ENCODE results near the gene HRH4. TPM values are rescaled to one million over a fixed set of nuclear protein-coding genes. Genes with fewer than 3 reads are reported as not detected.
A peak's percentile ranks its signal among the peaks of the same experiment; 100 is the strongest.

HRH4 gene
- total and polyA plus RNA-seq, 10 of the 15 experiments (the other 5 are each of a cell fraction or from before 2014, with no cell fraction given), result not detected

- H2AFZ ChIP-seq (ENCODE audit: control insufficient read depth, low read depth, low read length), result no peak overlapping the region
- WGBS (ENCODE audit: insufficient coverage, insufficient replicate concordance, low lambda C conversion rate, missing lambda C conversion rate), result 1% methylated on average over 21 of the region's 21 CpGs
- ChIA-PET SMC1A (ENCODE audit: uncharacterized antibody, unreplicated experiment) (interaction anchor here (0.8 to 1.9 kb wide), 5 partner anchors 45 to 523 kb away, joined by 3 to 8 read pairs (median 5); no protein-coding TSS in a partner anchor), CTCF (interaction anchor here (0.6 to 2.4 kb wide), 10 partner anchors 9 to 1336 kb away, joined by 3 to 9 read pairs (median 4); no protein-coding TSS in a partner anchor), RAD21 (ENCODE audit: unreplicated experiment) (interaction anchor here (1.2 to 1.9 kb wide), 3 partner anchors 58 to 316 kb away, joined by 3 to 9 read pairs (median 8); no protein-coding TSS in a partner anchor), POLR2A (no interaction called here)
- peak overlapping the region; percentile 23; the same call in 1 of the 2 replicates for H3K4me3 ChIP-seq
- peaks cover 2% of the 10 kb centered on the region; the same call in 2 of the 3 replicates for H3K9me3 ChIP-seq (replicated peaks; ENCODE audit: control insufficient read depth, insufficient read depth, low read length)
- peak; percentile 86 for ATAC-seq
- BruUV-seq (replicated peaks), result no TSS peak
- in situ Hi-C loops (cut with MboI), result no loop called here
- no peaks in the 10 kb centered on the region for H3K79me2 ChIP-seq (ENCODE audit: control insufficient read depth, insufficient read depth, low read length)
- intact Hi-C loops (cut with micrococcal nuclease; ENCODE audit: unreplicated experiment), result no loop called here
- peaks cover 0 to 3% of the 10 kb centered on the region in 2 experiments; a peak in 1 of 4 replicates for H3K27me3 ChIP-seq (replicated peaks in 1 of 2; ENCODE audit: control insufficient read depth in 2 of 2, insufficient read depth in 2 of 2, low read length in 1 of 2)
- peak overlapping the region; percentile 71 for H3K4me2 ChIP-seq (ENCODE audit: control insufficient read depth, insufficient read depth)
- H3K36me3 ChIP-seq (ENCODE audit: control insufficient read depth in 2 of 2, insufficient read depth in 2 of 2, low read length in 1 of 2), result no peaks in the 10 kb centered on the region
- no peak overlapping the region for H3K27ac ChIP-seq (ENCODE audit: control insufficient read depth, insufficient read depth)
- peak; percentile 64 for DNase-seq (ENCODE audit: low read depth, low spot score)
- H4K20me1 ChIP-seq (ENCODE audit: control insufficient read depth, insufficient read depth), result no peaks in the 10 kb centered on the region; the same call in 1 of the 2 replicates
- FAIRE-seq, result peak; percentile 93
- H3K4me1 ChIP-seq (ENCODE audit: control insufficient read depth, insufficient read depth, low read length), result peaks cover 10% of the 10 kb centered on the region
- no peak overlapping the region for H3K9ac ChIP-seq (ENCODE audit: control insufficient read depth, insufficient read depth, low read length)
- 0 out of 4 replicates have a peak, but pooled peaks have one; percentile 10 to 26 for TF ChIP-seq EP300 (IDR thresholded peaks at IDR 0.05; ENCODE audit: borderline replicate concordance in 1 of 2, control insufficient read depth in 1 of 2, low read depth in 2 of 2, low read length in 2 of 2)
- no peak for TF ChIP-seq HCFC1 (IDR thresholded peaks at IDR 0.05; ENCODE audit: low read length)
- peak; percentile 8 to 50; a peak in 1 of 4 replicates for TF ChIP-seq BHLHE40 (IDR thresholded peaks at IDR 0.05; ENCODE audit: borderline replicate concordance in 1 of 2, low read depth in 2 of 2, low read length in 1 of 2)
- TF ChIP-seq SPI1 (IDR thresholded peaks at IDR 0.05; ENCODE audit: borderline replicate concordance, insufficient read depth, low read depth, low read length), result 0 out of 2 replicates have a peak, but pooled peaks have one; percentile 32
- peak; percentile 60; the same call in 1 of the 2 replicates for TF ChIP-seq NFIC (IDR thresholded peaks at IDR 0.05; ENCODE audit: low read depth, low read length)
- 0 out of 4 replicates have a peak, but pooled peaks of 1 of the 2 experiments have one; percentile 39 for TF ChIP-seq ETV6 (conservative IDR thresholded peaks at IDR 0.05 in 1 of 2, IDR thresholded peaks at IDR 0.05 in 1 of 2; ENCODE audit: borderline replicate concordance in 1 of 2, low read depth in 1 of 2)
- TF ChIP-seq NR2C1 (IDR thresholded peaks at IDR 0.05), result peak; percentile 16; the same call in 1 of the 2 replicates
- no peak for TF ChIP-seq ESRRA (IDR thresholded peaks at IDR 0.05; ENCODE audit: low read length)
- peak; percentile 85 for TF ChIP-seq TCF3 (IDR thresholded peaks at IDR 0.05; ENCODE audit: borderline replicate concordance, insufficient read depth, low read depth, low read length)
- TF ChIP-seq TARDBP (IDR thresholded peaks at IDR 0.05; ENCODE audit: borderline replicate concordance), result no peak
- peak; percentile 15; the same call in 1 of the 2 replicates for TF ChIP-seq IKZF1 (conservative IDR thresholded peaks at IDR 0.05)
- peak; percentile 29; the same call in 1 of the 2 replicates for TF ChIP-seq ZNF384 (IDR thresholded peaks at IDR 0.05; ENCODE audit: borderline replicate concordance, low read depth, low read length)
- TF ChIP-seq CREB1 (IDR thresholded peaks at IDR 0.05; ENCODE audit: low read depth), result no peak
- TF ChIP-seq BCLAF1 (IDR thresholded peaks at IDR 0.05), result no peak
- 0 out of 2 replicates have a peak, but pooled peaks have one; percentile 54 for TF ChIP-seq IRF4 (IDR thresholded peaks at IDR 0.05; ENCODE audit: low read depth, low read length)
- peak; percentile 59; the same call in 1 of the 2 replicates for TF ChIP-seq BCL11A (IDR thresholded peaks at IDR 0.05; ENCODE audit: low read depth, low read length)
Measured at GRCh38 chr18:24491927-24492834, 31.7 kb downstream of the HRH4 start.

Measured in GM12878 (cell line).